GM23338 (cell line): ENCODE measurements around the gene REEP3. TPM values are rescaled to one million over a fixed set of nuclear protein-coding genes. Genes with fewer than 3 reads are reported as not detected.

ENCODE experiments used
- CTCF ChIP-seq, 2 experiments: fragments of 200-600 bp in 1 of 2; sonication (generic) in 1 of 2; conservative IDR thresholded peaks; 2 replicates each; pipeline versions ENCODE4 v1.5.1 to v1.6.1; 2016 to 2017; ENCODE audit warnings: antibody characterized with exemption in 2 of 2, low read depth in 2 of 2, mild to moderate bottlenecking in 2 of 2, moderate library complexity in 1 of 2
- ETS1 ChIP-seq: IDR thresholded peaks from 2 replicates; pipeline ENCODE4 v1.6.1; 2016; ENCODE audit warnings: antibody characterized with exemption
- EZH2 ChIP-seq: fragments of 200-600 bp; sonication (generic); IDR thresholded peaks from one replicate; pipeline ENCODE4 v1.8.0; 2017; ENCODE audit warnings: antibody characterized with exemption, mild to moderate bottlenecking, low read depth; ENCODE audit not compliant: unreplicated experiment
- NANOG ChIP-seq: IDR thresholded peaks from 2 replicates; pipeline ENCODE4 v1.6.1; 2016; ENCODE audit warnings: antibody characterized with exemption, borderline replicate concordance
- ZNF331 ChIP-seq: fragments of 250-450 bp; sonication (Bioruptor Pico); IDR thresholded peaks from 2 replicates; pipeline ENCODE4 v1.5.0; 2020; ENCODE audit warnings: low read depth, mild to moderate bottlenecking, moderate library complexity
- ZNF462 ChIP-seq: fragments of 250-450 bp; sonication (Bioruptor Pico); IDR thresholded peaks from 2 replicates; pipeline ENCODE4 v1.5.0; 2020; ENCODE audit warnings: mild to moderate bottlenecking, moderate library complexity
- polyA plus RNA-seq: library from polyadenylated mRNA; unstranded; fragments of >200 nt; fragmentation: Nextera tagmentation; extraction: Ambion mirVana; gene quantifications from 2 replicates; pipeline ENCODE4 v1.2.1, GENCODE V29; 2016
- total RNA-seq: library from RNA; depleted of rRNA; stranded (reverse); fragments of >200 nt; shearing (Covaris generic); gene quantifications from 2 replicates; pipeline ENCODE4 v1.2.3, GENCODE V29; 2014

REEP3 gene
- total and polyA plus RNA-seq, 2 experiments from 2014 or later: 29.5 to 48.7 TPM

DNA sequence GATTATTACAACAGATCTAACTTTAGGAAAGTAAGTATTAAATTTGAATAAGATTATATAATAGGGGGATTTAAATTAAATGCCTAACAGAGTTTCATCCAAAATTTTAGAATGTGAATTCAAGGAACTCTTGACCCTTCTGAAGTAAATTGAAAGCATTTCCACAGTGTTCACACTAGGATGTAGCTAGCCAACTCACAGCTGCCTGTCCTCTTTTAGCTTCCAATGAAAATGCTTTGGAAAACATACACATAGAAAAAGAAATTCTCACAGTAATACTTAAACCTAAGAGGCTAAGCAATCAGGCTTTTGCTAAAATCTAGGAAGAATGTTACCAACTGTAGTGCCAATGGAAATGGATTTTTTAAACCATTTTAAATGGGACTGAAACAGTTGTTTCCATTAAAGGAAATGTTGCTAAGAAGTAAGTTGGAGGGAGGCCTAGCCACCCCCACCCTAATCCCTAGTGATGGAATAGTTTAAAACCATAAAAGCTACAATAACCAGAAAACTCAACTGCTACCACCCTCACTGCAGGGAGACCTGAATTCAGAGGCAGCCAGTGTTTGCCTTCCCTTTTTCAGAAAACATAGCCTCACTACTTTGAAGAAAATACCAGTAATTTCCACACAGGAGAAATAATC is 58.3 kb downstream of the REEP3 start (continued):
- no peak for TF ChIP-seq ZNF462
- TF ChIP-seq EZH2: no peak
- no peak for TF ChIP-seq CTCF (conservative IDR thresholded peaks at IDR 0.05; ENCODE audit: low read depth in 2 of 2)
- no peak for TF ChIP-seq ZNF331 (CRISPR knock-in tag)
- no peak for TF ChIP-seq NANOG
- TF ChIP-seq ETS1: no peak
